Eye (tissue), 1 donor: ENCODE data around the gene AUTS2.
"Not testable (repeated sequence)": the region's sequence is repeated elsewhere in the genome, so short reads cannot be mapped to it uniquely, and the experiment has no call there.

Experiments used
- DNase-seq: peaks from one replicate; pipeline ENCODE4 v3.0.0-alpha.2; 2015

The AUTS2 gene

DNA sequence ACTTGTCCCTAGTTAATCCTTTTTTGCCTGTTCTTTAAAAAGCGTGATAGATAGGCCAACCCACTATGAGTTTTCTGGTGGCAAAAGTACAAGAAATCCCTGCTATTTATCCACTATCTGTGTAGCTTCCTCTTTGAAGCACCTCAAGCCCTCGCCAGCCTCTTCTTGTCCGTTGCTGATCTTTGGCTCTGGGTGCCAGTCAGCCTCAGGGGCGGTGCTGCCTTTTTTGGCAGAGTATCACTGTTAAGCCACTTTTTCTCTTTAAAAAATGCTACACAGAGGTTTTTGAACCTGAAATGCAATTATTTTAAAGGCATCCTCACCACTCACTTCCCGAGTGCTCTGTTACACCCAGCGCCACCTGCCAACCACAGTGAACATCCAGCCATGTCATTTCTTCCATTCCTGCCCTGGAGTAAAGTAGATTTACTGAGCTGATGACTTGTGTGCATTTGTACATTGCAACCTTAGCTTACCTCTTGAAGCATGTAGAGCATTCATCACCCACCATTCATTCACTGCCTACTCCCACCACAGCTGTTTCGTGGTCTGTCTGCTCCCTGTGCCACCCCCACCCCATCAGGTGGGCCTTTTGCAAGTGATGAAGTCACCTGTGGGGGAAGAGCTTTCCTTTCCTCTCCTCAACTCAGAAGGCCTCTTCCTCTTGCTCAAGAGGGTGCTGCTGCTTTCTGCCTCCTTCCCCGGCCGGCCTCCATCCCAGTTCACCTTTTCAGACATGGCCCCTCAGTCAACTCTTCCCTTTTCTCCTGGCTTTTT lies 1119.5 kb downstream of the AUTS2 start:
- no peak for DNase-seq

DNA sequence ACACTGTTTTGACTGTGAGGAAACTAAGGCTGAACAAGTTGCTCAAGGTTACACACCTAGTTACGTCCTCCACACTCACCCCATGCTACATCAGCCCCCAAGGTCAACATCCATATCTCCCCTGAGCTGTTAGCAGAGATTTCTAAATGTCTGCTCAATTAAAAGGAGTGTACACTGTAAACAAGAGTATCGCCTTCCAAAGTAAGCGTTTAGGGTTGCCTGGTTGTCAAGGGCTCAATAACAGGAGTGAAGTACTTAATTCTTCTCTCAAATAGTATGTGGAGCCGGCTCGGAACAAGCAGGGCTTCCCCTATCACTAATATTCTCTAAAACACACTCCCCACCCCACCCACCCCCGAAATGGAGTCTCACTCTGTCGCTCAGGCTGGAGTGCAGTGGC lies 1120.8 kb downstream of the AUTS2 start:
- DNase-seq: no peak

DNA sequence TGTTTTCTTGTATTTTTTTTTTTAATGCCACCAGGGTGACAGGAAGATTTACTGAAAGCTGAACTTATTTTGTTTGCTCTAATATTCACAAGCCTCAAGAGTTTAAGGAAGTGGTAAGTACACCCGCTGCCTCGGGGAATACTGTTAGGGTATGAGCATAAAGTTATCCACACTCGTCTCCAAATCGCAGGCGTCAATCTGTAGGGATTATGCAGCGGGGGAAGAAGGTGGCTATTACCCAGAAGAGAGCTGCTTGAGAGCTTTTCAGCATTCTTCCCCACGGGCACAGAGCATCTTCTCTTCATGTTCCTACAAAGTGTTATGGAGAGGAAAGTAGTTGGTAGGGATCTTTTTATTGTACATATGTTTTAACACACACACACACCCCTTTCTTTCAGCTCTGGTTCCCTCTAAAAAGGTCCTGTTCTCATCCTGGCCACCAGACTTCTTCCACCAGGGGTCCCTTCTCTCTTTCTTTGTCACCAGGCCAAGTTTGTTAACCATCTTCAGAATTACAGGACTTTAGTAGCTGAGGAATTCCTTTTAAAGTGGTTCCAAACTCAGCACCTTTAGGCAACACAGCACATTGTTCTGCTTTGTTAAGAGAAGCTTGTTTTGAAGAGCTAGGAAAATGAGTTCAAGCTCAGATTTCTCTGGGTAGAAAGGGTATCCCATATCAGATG lies 1122.1 kb downstream of the AUTS2 start:
- no peak for DNase-seq

DNA sequence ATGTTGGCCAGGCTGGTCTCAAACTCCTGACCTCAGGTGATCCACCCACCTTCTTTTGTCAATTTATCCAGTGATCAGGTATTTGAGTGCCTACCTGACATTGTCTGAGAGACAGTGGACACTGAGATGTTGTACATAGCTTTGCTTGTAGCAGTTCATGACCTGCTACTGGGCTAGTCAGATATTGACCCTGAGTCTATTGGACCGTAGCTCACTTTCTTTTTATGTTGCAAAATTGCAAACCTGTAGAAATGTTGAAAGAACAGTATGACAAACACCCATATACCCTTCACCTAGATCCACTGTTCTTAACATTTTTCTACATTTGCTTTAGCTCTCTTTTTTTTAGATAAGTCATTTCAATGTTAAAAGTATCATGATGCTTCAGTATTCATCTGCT lies 1123.2 kb downstream of the AUTS2 start:
- DNase-seq: no peak

DNA sequence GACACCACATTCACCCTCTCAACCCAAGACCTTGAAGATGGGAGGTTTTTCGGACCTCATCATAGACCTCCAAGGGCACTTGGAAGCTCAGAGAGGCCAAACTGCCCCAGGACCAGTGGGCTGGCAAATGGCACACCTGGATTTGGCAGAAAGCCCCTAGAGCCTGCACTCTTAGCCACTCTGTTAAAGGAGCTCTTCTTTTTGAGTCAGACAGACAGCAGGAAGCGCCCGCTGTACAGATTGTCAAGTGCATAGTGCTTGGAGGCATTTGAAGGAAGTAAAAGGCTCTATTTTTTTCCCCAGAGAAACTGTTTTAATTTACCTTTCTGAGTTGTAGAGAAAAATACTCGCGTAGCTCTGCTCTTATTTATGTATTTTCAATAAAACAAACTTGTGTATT lies 1125.1 kb downstream of the AUTS2 start:
- DNase-seq: no peak

- DNase-seq: no peak
These were observed 1127.2 kb downstream of the AUTS2 start for GRCh38 chr7:70725448-70725847.

GRCh38 chr7:70726294-70726693 lies 1128.0 kb downstream of the AUTS2 start:
- no peak for DNase-seq

DNA sequence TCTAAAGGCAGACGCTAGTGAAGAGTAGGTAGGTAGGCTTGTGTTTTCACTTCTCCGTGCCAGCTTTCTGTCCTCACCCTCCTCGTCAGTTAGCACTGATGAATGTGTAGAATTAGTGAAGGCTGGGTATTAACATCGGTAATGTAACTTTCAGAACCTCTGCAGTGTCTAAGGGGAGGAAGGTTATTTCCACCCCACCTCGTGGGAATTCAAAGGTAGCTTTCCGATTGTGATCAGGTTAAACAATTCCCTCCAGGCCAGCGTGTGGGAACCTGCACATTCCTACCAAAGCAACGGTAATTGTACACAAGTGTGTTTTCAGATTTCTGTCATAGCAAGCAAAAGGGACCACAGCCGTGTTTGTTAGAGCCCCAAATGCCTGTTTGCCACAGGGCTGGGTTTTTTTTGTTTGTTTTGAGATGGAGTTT lies 1128.7 kb downstream of the AUTS2 start:
- no peak for DNase-seq

DNA sequence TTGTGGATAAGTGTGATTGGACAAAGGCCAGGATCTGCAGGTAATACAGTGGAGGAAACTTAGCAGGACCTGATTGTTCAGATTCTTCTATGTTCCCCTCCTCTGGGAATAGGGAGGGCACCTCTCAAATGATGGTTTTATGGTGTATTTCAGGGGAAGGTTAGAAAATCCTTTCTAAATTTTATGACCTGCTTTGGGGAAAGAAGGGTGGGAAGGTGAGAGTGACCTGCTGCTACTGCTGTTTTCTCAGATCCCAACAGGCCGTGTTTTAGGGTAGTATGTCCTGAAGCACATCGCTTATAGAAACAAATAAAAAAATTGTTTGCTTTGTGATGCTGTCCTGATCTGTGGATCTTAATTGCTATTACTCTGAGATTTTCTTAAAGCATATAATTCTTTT lies 1129.6 kb downstream of the AUTS2 start:
- no peak for DNase-seq

DNA sequence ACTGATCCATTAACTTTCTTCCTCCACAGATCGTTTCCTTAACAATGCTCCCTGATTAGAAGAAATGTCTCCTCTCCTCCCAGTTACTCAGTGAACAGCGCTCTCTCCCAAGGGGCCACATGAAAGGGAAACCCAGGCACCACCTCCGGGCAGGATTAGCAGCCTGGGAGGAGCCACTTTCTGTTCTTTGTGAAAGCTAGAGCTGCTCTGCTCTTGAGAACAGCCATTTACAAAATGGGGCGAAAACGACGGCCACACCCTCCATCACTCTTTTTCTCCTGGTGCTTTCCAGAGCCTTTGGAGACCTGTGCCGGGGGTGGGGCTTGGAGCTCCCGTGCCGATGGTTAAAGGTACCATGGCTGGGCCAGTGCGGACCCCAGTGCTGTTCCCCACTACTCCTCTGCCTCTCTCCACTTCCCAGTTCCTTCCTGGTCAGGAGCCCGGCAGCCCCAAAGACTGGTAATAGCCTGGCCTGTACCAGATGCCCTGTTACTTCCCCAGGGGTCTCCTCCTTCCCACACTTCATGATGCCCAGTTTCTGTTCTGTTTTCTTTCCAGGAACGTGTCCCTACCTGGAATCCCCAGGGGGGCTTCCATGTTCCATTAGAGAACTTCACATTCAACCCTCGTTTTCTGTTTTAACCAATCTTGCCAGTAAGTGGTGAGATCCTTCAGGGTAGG lies 1130.7 kb downstream of the AUTS2 start:
- DNase-seq: peak; percentile 68

- not testable (repeated sequence) for DNase-seq
These were observed 1131.4 kb downstream of the AUTS2 start for GRCh38 chr7:70729553-70730157.

DNA sequence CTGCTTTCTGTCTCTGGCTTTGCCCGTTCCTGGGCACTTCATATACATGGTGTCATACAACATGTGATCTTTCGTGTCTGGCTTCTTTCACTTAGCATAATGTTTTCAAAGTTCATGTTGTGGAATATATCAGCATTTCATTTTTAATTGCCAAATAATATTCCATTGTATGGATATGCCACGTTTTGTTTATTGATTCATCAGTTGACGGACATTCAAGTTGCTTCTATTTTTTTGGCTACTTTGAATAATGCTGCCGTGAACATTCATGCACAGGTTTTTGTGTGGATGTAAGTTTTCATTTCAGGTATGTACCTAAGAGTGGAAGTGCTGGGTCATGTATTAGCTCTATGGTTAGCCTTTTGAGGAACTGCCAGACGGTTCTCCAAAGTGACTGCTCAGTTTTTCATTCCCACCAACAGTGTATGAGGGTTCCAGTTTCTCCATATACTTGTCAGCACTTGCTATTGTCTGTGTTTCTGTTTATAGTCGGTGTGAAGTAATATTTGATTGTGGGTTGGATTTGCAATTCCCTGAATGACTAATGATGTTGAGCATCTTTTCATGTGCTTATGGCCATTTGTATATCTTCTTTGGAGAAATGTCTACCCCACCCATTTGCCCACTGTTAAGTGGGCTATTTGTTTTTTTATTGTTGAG lies 1132.3 kb downstream of the AUTS2 start:
- no peak for DNase-seq

GRCh38 chr7:70733090-70733489 lies 1134.8 kb downstream of the AUTS2 start:
- DNase-seq: no peak

- DNase-seq: no peak
These were observed 1136.1 kb downstream of the AUTS2 start for GRCh38 chr7:70734411-70734810.

DNA sequence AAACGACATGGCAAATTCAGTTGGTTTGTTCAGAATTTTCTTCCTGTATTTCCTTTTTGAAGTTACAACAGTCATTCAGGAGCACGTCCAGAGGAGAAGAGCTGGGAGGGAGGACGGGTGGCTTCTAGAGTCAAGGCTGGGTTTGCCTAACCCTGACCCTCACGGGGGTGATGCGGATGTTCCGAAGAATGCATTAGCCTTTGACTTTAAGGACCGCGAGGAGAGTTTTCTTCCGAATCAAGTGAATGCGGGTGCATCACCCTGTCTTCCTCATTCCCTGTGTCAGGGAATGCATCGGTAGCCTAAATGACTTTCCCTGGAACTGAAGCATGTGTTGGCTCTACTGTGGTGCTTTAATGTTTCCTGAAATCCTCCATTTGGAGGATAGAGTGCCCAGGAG lies 1137.0 kb downstream of the AUTS2 start:
- no peak for DNase-seq

DNA sequence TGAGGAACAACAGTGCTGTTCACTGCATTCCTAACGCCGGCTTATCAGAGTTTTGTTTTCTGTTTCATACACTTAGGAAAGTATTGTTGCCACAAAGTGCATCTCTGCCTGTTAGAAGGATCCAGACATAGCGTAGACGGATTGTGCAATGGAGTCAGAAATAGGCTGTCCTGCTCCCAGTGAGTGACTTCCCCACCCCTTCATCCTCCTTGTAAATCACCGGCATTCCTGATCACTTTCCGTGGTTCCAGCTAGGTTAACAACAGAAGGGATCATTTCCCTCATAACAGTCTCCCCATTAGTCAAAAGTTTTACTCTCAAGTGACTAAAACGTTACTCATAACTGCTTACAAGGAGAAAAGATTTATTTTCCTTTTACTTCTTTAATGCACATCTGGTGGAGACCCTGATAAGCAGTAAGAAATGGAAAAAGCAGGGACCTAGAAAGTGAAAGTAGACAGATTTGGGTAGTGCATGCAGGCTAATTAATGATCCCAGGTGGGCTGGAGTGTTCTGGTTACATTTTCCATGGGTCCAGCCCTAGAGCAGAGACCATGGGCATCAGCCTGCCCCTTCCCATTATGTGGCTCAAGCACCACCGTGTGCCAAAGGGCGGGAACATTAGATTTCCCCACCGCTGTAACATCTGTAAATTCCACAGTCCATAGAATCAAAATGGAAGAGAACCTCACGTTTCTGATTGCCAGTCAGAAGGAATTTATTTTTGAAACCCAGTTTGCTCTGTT lies 1138.6 kb downstream of the AUTS2 start:
- no peak for DNase-seq

- DNase-seq: no peak
These were observed 1140.0 kb downstream of the AUTS2 start for GRCh38 chr7:70738151-70738885.

- DNase-seq: no peak
These were observed 1141.5 kb downstream of the AUTS2 start for GRCh38 chr7:70739646-70740210.

GRCh38 chr7:70741666-70742065 lies 1143.4 kb downstream of the AUTS2 start:
- DNase-seq: no peak

GRCh38 chr7:70743531-70744325 lies 1145.5 kb downstream of the AUTS2 start:
- peak; percentile 44 for DNase-seq
